HepG2 (cell line): ENCODE results near the gene LRRC45. TPM values are rescaled to one million over a fixed set of nuclear protein-coding genes. Genes with fewer than 3 reads are reported as not detected.

Source experiments
- FOXJ3 ChIP-seq: sonication (generic); formaldehyde crosslinking; IDR thresholded peaks from 2 replicates; pipeline ENCODE4 v1.4.0; 2020; ENCODE audit warnings: missing genetic modification reagents, mild to moderate bottlenecking, borderline replicate concordance
- GRHL1 ChIP-seq: sonication (generic); formaldehyde crosslinking; conservative IDR thresholded peaks from 2 replicates; pipeline ENCODE4 v1.8.0; 2022; ENCODE audit warnings: missing genetic modification reagents
- KAT8 ChIP-seq: IDR thresholded peaks from 2 replicates; pipeline ENCODE4 v1.6.1; 2016; ENCODE audit warnings: missing genetic modification reagents, missing compliant biosample characterization
- PLRG1 ChIP-seq: fragments of 450-650 bp; conservative IDR thresholded peaks from 2 replicates; pipeline ENCODE4 v1.6.1; 2016
- SKI ChIP-seq: fragments of 450-650 bp; IDR thresholded peaks from one replicate; pipeline ENCODE4 v1.6.1; 2018; ENCODE audit warnings: mild to moderate bottlenecking; ENCODE audit not compliant: partially characterized antibody
- TFAP4 ChIP-seq: sonication (generic); IDR thresholded peaks from 2 replicates; pipeline ENCODE4 v1.6.1; 2016; ENCODE audit warnings: low read depth, borderline replicate concordance
- ZBTB14 ChIP-seq: sonication (generic); formaldehyde crosslinking; IDR thresholded peaks from 2 replicates; pipeline ENCODE4 v1.4.0; 2020; ENCODE audit warnings: missing genetic modification reagents
- ZFYVE20 ChIP-seq: sonication (generic); formaldehyde crosslinking; IDR thresholded peaks from 2 replicates; pipeline ENCODE4 v1.8.0; 2023; ENCODE audit warnings: low read depth, mild to moderate bottlenecking, moderate library complexity, missing genetic modification reagents, borderline replicate concordance
- ZNF142 ChIP-seq: sonication (generic); formaldehyde crosslinking; IDR thresholded peaks from 2 replicates; pipeline ENCODE4 v1.4.0; 2020; ENCODE audit warnings: missing genetic modification reagents
- ZUFSP ChIP-seq: sonication (generic); formaldehyde crosslinking; IDR thresholded peaks from 2 replicates; pipeline ENCODE4 v1.9.0; 2021; ENCODE audit warnings: missing genetic modification reagents, mild to moderate bottlenecking, borderline replicate concordance
- polyA plus RNA-seq, 8 experiments: library from polyadenylated mRNA; depleted of rRNA in 3 of 8; stranded (reverse) in 7 of 8; unstranded in 1 of 8; fragments of >200 nt; fragmentation: Illumina TruSeq in 4 of 8; extraction: Trizol in 4 of 8; gene quantifications; 2 replicates each; pipeline versions ENCODE4 v1.2.1 to v1.2.3, GENCODE V29; 2011 to 2016; ENCODE audit warnings: low read depth in 4 of 8, missing spikeins in 1 of 8, mixed read lengths in 1 of 8; ENCODE audit not compliant: insufficient read depth in 1 of 8
- total RNA-seq, 5 experiments: library from RNA; depleted of rRNA; stranded (reverse); fragments of >200 nt; fragmentation: Illumina TruSeq; extraction: Trizol; gene quantifications; 2 replicates each; pipeline ENCODE4 v1.2.3, GENCODE V29; 2016; ENCODE audit warnings: low read depth in 1 of 5
- TF ChIP-seq, protein P1 (sequence below): IDR thresholded peaks from 2 replicates; pipeline ENCODE4 v1.6.1; 2016; ENCODE audit warnings: mild to moderate bottlenecking

LRRC45 gene
- total and polyA plus RNA-seq, 2 of the 13 experiments (the other 11 are each of a cell fraction or from before 2014, with no cell fraction given) = 11.6 to 48.1 TPM

GRCh38 chr17:81992306-81993102 lies 30.6 kb upstream of the LRRC45 start (continued):
- TF ChIP-seq ZNF142 (CRISPR knock-in tag) (peak; percentile 85), KAT8 (CRISPR knock-in tag) (peak; percentile 41), ZFYVE20 (CRISPR knock-in tag) (peak; percentile 91; the same call in 1 of the 2 replicates), TFAP4 (peak; percentile 76), FOXJ3 (CRISPR knock-in tag) (peak; percentile 74; the same call in 1 of the 2 replicates), ZBTB14 (CRISPR knock-in tag) (peak; percentile 65), SKI (peak; percentile 68), ZUFSP (CRISPR knock-in tag) (no peak), PLRG1 (no peak), GRHL1 (CRISPR knock-in tag) (no peak)
- TF ChIP-seq, protein P1, sequence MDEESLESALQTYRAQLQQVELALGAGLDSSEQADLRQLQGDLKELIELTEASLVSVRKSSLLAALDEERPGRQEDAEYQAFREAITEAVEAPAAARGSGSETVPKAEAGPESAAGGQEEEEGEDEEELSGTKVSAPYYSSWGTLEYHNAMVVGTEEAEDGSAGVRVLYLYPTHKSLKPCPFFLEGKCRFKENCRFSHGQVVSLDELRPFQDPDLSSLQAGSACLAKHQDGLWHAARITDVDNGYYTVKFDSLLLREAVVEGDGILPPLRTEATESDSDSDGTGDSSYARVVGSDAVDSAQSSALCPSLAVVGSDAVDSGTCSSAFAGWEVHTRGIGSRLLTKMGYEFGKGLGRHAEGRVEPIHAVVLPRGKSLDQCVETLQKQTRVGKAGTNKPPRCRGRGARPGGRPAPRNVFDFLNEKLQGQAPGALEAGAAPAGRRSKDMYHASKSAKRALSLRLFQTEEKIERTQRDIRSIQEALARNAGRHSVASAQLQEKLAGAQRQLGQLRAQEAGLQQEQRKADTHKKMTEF (CRISPR knock-in tag) = peak; percentile 50
